ENCODE results near the gene PRR15. TPM values are rescaled to one million over a fixed set of nuclear protein-coding genes. Genes with fewer than 3 reads are reported as not detected.

PRR15 gene
- total RNA-seq, 1 donor from 2014 or later, result not detected

DNA sequence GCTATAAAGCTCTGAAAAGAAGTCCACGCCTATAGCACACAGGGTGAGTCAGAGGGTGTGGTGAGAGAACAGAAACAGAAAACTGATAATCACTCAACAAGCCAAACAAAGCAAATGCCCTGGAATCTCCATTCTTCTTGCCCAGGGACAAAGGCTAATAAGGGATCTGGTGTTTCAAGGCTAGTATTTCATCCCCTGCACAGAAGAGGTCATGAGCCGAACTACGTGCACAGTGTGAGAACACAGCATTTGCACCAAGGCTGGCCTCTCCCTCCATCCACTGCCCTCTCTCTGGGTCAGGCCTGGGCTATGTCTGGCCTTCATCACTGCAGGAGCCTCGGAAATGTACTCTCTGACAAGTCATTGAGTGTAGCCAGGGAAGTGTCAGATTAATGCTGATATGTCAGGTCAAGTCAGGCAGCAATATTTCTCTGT, 42.7 kb downstream of the PRR15 start:
- peaks cover 0 to 5% (median 0%) of the 10 kb centered on the region in 3 donors for H3K27me3 ChIP-seq (ENCODE audit: control insufficient read depth in 3 of 3, insufficient read depth in 3 of 3, low read length in 3 of 3)
- H3K36me3 ChIP-seq (ENCODE audit: control insufficient read depth in 3 of 3, insufficient read depth in 3 of 3, low read length in 3 of 3), result no peaks in the 10 kb centered on the region
- H3K27ac ChIP-seq (ENCODE audit: low read depth, low read length), result no peak overlapping the region
- no peak overlapping the region for H3K4me3 ChIP-seq (ENCODE audit: low read length in 3 of 3)
- H3K4me1 ChIP-seq (ENCODE audit: control insufficient read depth in 3 of 3, insufficient read depth in 3 of 3, low read length in 3 of 3), result no peaks in the 10 kb centered on the region
- no peaks in the 10 kb centered on the region for H3K9me3 ChIP-seq (ENCODE audit: control insufficient read depth in 3 of 3, low read length in 3 of 3)
- H3K9ac ChIP-seq (ENCODE audit: low read depth in 1 of 3, low read length in 3 of 3), result no peak overlapping the region

DNA sequence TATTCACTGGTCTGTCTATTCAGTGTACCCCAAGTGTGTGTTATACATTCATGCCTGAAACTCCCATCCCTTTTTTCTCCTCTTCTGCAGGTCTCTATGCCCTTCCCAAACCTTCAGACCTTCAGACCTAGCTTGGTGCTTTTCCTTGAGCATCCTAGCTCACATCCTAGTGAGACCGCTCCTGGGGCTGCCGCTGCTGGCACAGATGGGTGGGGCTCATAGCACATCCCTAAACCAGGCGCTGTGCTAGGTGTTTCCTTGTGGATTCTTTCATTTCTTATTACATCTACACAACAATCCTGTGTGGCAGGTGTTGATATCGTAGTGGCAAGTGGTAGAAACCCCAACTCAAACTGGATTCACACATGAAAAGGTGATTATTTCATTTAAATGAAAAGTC, 43.2 kb downstream of the PRR15 start:
- no peak overlapping the region for H3K9ac ChIP-seq (ENCODE audit: low read depth in 1 of 3, low read length in 3 of 3)
- H3K36me3 ChIP-seq (ENCODE audit: control insufficient read depth in 3 of 3, insufficient read depth in 3 of 3, low read length in 3 of 3), result no peaks in the 10 kb centered on the region
- H3K27ac ChIP-seq (ENCODE audit: low read depth, low read length), result no peak overlapping the region
- H3K4me1 ChIP-seq (ENCODE audit: control insufficient read depth in 3 of 3, insufficient read depth in 3 of 3, low read length in 3 of 3), result no peaks in the 10 kb centered on the region
- H3K27me3 ChIP-seq (ENCODE audit: control insufficient read depth in 3 of 3, insufficient read depth in 3 of 3, low read length in 3 of 3), result peaks cover 0 to 5% (median 0%) of the 10 kb centered on the region in 3 donors
- no peak overlapping the region for H3K4me3 ChIP-seq (ENCODE audit: low read length in 3 of 3)
- no peaks in the 10 kb centered on the region for H3K9me3 ChIP-seq (ENCODE audit: control insufficient read depth in 3 of 3, low read length in 3 of 3)

DNA sequence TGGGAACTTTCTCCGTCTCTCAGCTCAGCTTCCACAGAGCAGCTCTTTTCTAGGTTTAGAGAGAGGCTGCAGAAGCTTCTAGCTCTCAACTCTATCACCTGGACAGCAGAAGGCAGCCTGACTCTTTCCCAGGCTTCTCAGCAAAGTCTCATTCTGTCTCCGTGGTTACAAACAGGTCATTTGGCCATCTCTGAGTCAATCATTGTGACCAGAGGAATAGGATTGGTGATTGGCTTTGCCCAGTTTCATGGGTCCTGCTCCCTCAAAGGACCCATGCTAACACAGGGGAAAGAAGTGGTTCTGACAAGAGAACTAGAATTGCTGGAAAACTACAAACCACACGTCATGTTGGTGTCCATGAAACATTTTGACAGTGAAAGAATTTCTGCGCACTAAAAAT, 43.6 kb downstream of the PRR15 start:
- Histone ChIP-seq H3K9ac (ENCODE audit: low read depth in 1 of 3, low read length in 3 of 3) (no peak overlapping the region), H3K4me1 (ENCODE audit: control insufficient read depth in 3 of 3, insufficient read depth in 3 of 3, low read length in 3 of 3) (no peaks in the 10 kb centered on the region), H3K4me3 (ENCODE audit: low read length in 3 of 3) (no peak overlapping the region), H3K36me3 (ENCODE audit: control insufficient read depth in 3 of 3, insufficient read depth in 3 of 3, low read length in 3 of 3) (no peaks in the 10 kb centered on the region), H3K27ac (ENCODE audit: low read depth, low read length) (no peak overlapping the region), H3K27me3 (ENCODE audit: control insufficient read depth in 3 of 3, insufficient read depth in 3 of 3, low read length in 3 of 3) (peaks cover 0 to 5% (median 0%) of the 10 kb centered on the region in 3 donors), H3K9me3 (ENCODE audit: control insufficient read depth in 3 of 3, low read length in 3 of 3) (no peaks in the 10 kb centered on the region)

DNA sequence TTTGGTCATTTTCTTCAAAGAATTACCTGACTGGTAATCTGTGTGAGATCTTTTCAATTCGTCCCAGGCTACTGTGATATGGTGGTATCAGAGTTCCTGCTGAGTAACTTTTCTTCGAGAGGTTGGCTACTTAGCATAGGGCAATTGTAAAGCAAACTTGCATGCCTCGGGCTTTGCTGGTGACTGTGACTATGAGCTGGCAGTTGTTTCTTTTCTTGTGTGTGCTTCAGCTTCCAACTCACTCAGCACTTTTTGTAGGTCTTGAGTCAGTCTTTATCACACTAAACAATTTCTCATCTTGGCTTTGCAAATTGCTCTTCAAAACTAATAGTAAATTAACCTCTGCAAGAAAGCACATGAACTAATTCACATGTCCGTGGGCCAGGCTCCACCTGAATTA, 44.3 kb downstream of the PRR15 start:
- Histone ChIP-seq H3K9me3 (ENCODE audit: control insufficient read depth in 3 of 3, low read length in 3 of 3) (no peaks in the 10 kb centered on the region), H3K27me3 (ENCODE audit: control insufficient read depth in 3 of 3, insufficient read depth in 3 of 3, low read length in 3 of 3) (peaks cover 0 to 5% (median 0%) of the 10 kb centered on the region in 3 donors), H3K9ac (ENCODE audit: low read depth in 1 of 3, low read length in 3 of 3) (no peak overlapping the region)

DNA sequence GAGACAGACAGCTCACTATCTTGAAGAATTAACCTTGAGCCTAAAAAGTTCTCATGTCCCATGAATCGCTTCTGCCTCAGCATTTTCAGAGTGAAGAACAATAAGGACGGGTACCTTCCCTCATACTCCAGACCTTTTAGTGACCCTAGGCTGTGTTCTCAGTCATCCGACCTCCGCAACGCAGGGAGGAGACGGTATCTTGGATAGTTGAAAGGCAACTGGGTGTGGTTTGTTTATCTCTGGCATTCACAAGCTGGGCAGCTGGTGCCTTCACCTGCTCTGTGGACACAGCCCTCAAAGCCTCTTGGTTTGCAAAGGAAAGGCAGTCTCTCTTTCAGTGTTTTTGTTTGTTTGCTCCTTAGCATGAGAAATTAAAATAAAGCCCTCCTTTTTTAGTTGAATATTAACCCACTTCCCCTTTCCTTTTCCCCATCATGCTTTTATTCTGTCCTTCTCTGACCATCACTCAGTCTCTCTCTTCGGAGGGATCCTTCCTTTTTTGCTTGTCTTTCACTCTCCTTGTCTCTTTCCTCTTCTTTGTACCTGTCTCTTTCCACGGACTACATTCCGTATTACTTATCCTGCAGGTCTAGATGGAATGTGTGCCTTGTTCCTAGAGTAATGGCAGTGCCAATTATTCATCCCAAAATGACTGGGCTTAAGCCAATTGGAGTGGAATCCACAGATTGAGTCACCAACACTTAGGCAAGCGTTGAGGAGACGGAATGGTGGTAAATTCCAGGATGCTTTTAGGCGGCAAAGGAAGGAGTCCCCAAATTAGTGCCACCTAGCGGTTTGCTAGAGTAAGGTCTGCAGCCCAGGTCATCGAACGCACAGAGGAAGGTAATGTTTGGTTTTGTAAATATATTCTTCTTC, 45.8 kb downstream of the PRR15 start:
- Histone ChIP-seq H3K9ac (ENCODE audit: low read depth in 1 of 3, low read length in 3 of 3) (no peak overlapping the region), H3K27ac (ENCODE audit: low read depth, low read length) (no peak overlapping the region)

More for the DNA sequence above, 44.3 kb downstream of the PRR15 start:
- H3K27ac ChIP-seq (ENCODE audit: low read depth, low read length), result no peak overlapping the region
- H3K4me1 ChIP-seq (ENCODE audit: control insufficient read depth in 3 of 3, insufficient read depth in 3 of 3, low read length in 3 of 3), result no peaks in the 10 kb centered on the region
- H3K36me3 ChIP-seq (ENCODE audit: control insufficient read depth in 3 of 3, insufficient read depth in 3 of 3, low read length in 3 of 3), result no peaks in the 10 kb centered on the region
- H3K4me3 ChIP-seq (ENCODE audit: low read length in 3 of 3), result no peak overlapping the region

DNA sequence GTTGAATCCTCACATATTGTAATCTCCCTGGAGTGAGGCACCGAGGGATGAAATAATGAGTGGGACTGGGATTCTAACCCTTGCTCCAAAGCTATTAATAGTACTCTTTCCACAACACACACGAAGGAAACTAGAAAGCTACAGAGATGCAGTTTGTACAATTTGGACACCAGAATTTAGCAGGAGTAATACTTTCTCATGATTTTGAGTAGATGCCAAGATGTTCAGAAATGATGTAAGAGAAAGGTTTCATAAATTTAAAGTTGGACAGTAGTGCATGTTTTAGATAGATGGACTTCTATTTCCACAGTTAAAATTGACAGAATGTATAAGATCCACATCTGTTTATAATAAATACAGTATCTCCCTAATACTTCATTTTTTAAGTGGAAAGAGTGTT, 46.5 kb downstream of the PRR15 start:
- no peaks in the 10 kb centered on the region for H3K4me1 ChIP-seq (ENCODE audit: control insufficient read depth in 3 of 3, insufficient read depth in 3 of 3, low read length in 3 of 3)
- H3K27me3 ChIP-seq (ENCODE audit: control insufficient read depth in 3 of 3, insufficient read depth in 3 of 3, low read length in 3 of 3), result peaks cover 0 to 5% (median 0%) of the 10 kb centered on the region in 3 donors
- no peaks in the 10 kb centered on the region for H3K9me3 ChIP-seq (ENCODE audit: control insufficient read depth in 3 of 3, low read length in 3 of 3)
- H3K36me3 ChIP-seq (ENCODE audit: control insufficient read depth in 3 of 3, insufficient read depth in 3 of 3, low read length in 3 of 3), result no peaks in the 10 kb centered on the region
- H3K27ac ChIP-seq (ENCODE audit: low read depth, low read length), result no peak overlapping the region
- no peak overlapping the region for H3K4me3 ChIP-seq (ENCODE audit: low read length in 3 of 3)
- no peak overlapping the region for H3K9ac ChIP-seq (ENCODE audit: low read depth in 1 of 3, low read length in 3 of 3)

More for the DNA sequence above, 45.8 kb downstream of the PRR15 start:
- H3K4me3 ChIP-seq (ENCODE audit: low read length in 3 of 3), result no peak overlapping the region
- no peaks in the 10 kb centered on the region for H3K36me3 ChIP-seq (ENCODE audit: control insufficient read depth in 3 of 3, insufficient read depth in 3 of 3, low read length in 3 of 3)
- H3K9me3 ChIP-seq (ENCODE audit: control insufficient read depth in 3 of 3, low read length in 3 of 3), result no peaks in the 10 kb centered on the region
- H3K4me1 ChIP-seq (ENCODE audit: control insufficient read depth in 3 of 3, insufficient read depth in 3 of 3, low read length in 3 of 3), result no peaks in the 10 kb centered on the region
- H3K27me3 ChIP-seq (ENCODE audit: control insufficient read depth in 3 of 3, insufficient read depth in 3 of 3, low read length in 3 of 3), result peaks cover 0 to 5% (median 0%) of the 10 kb centered on the region in 3 donors

DNA sequence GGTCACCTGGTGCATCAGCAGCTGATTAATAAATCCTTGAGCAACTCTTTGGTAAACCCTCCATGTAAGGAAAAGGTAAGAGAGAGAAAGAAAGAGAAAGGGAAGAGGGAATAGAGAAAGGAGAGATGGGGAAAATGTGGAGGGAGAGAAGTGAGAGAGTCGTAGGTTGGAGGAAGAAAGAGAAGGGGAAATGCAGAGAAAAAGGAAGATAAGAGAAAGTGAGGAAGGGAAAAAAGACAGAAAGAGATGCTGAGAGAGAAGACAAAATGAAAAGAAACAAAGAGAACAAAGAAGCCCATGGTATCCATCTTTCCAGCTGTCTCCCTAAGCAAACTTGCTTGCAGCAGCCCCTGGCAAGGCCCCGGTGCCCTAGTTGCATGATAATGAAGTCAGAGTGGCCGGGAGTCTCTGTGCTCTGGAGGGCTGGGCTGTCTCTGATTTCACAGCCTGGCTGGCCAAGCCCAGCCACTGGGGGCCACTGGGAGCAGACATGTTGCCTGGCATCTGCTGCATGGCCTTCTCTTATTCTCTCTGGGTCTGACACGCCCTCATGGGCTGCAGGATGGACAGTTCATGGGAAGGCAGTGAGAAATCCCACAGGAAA, 48.4 kb downstream of the PRR15 start:
- no peak overlapping the region for H3K27ac ChIP-seq (ENCODE audit: low read depth, low read length)
- peaks cover 0 to 5% (median 0%) of the 10 kb centered on the region in 3 donors for H3K27me3 ChIP-seq (ENCODE audit: control insufficient read depth in 3 of 3, insufficient read depth in 3 of 3, low read length in 3 of 3)
- no peak overlapping the region for H3K9ac ChIP-seq (ENCODE audit: low read depth in 1 of 3, low read length in 3 of 3)
- H3K4me3 ChIP-seq (ENCODE audit: low read length in 3 of 3), result no peak overlapping the region
- H3K36me3 ChIP-seq (ENCODE audit: control insufficient read depth in 3 of 3, insufficient read depth in 3 of 3, low read length in 3 of 3), result no peaks in the 10 kb centered on the region
- no peaks in the 10 kb centered on the region for H3K9me3 ChIP-seq (ENCODE audit: control insufficient read depth in 3 of 3, low read length in 3 of 3)
- no peaks in the 10 kb centered on the region for H3K4me1 ChIP-seq (ENCODE audit: control insufficient read depth in 3 of 3, insufficient read depth in 3 of 3, low read length in 3 of 3)

DNA sequence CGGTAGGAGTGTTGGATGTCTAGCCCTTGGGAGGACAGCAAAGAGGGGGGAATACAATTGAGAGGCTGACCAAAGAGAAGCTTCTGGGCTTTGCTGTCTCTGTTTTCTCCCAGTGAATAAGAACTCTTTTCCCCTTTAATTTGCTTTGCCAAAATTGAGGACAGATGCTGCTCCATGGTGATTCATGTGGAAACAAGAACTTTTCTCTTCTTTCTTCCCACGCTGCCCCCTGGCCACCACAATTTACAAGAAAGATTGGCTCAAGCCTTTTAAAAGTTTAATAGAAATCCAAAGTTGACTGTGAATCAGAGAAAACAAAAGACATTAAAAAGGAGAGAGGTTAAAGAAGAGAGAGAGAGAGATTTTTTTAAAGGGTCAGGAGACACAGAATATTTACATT, 49.0 kb downstream of the PRR15 start:
- no peaks in the 10 kb centered on the region for H3K4me1 ChIP-seq (ENCODE audit: control insufficient read depth in 3 of 3, insufficient read depth in 3 of 3, low read length in 3 of 3)

DNA sequence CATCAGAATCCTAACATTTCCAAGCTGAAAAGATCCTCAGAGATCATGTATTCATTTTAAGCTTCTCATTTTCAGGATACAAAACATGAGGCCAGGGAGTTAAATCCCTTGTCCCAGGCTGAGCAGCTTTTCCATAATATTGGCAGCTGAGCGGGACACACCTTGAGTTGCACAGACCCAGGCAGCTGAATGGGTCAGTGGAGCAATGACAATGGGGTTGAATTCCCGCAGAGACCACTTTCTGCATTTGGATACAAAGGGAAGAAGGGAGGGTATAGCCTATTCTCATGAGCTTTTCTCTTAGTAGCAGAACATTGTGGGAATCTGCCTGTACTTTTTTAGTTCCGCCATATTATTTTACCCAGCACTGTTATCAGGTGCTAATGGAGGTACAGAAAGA, 49.5 kb downstream of the PRR15 start:
- no peaks in the 10 kb centered on the region for H3K36me3 ChIP-seq (ENCODE audit: control insufficient read depth in 3 of 3, insufficient read depth in 3 of 3, low read length in 3 of 3)
- H3K4me3 ChIP-seq (ENCODE audit: low read length in 3 of 3), result no peak overlapping the region
- H3K9me3 ChIP-seq (ENCODE audit: control insufficient read depth in 3 of 3, low read length in 3 of 3), result no peaks in the 10 kb centered on the region
- H3K4me1 ChIP-seq (ENCODE audit: control insufficient read depth in 3 of 3, insufficient read depth in 3 of 3, low read length in 3 of 3), result no peaks in the 10 kb centered on the region
- H3K27me3 ChIP-seq (ENCODE audit: control insufficient read depth in 3 of 3, insufficient read depth in 3 of 3, low read length in 3 of 3), result peaks cover 0 to 5% (median 0%) of the 10 kb centered on the region in 3 donors
- no peak overlapping the region for H3K27ac ChIP-seq (ENCODE audit: low read depth, low read length)
- no peak overlapping the region for H3K9ac ChIP-seq (ENCODE audit: low read depth in 1 of 3, low read length in 3 of 3)

More for the DNA sequence above, 49.0 kb downstream of the PRR15 start:
- Histone ChIP-seq H3K27ac (ENCODE audit: low read depth, low read length) (no peak overlapping the region), H3K9ac (ENCODE audit: low read depth in 1 of 3, low read length in 3 of 3) (no peak overlapping the region), H3K36me3 (ENCODE audit: control insufficient read depth in 3 of 3, insufficient read depth in 3 of 3, low read length in 3 of 3) (no peaks in the 10 kb centered on the region), H3K27me3 (ENCODE audit: control insufficient read depth in 3 of 3, insufficient read depth in 3 of 3, low read length in 3 of 3) (peaks cover 0 to 5% (median 0%) of the 10 kb centered on the region in 3 donors), H3K9me3 (ENCODE audit: control insufficient read depth in 3 of 3, low read length in 3 of 3) (no peaks in the 10 kb centered on the region), H3K4me3 (ENCODE audit: low read length in 3 of 3) (no peak overlapping the region)

DNA sequence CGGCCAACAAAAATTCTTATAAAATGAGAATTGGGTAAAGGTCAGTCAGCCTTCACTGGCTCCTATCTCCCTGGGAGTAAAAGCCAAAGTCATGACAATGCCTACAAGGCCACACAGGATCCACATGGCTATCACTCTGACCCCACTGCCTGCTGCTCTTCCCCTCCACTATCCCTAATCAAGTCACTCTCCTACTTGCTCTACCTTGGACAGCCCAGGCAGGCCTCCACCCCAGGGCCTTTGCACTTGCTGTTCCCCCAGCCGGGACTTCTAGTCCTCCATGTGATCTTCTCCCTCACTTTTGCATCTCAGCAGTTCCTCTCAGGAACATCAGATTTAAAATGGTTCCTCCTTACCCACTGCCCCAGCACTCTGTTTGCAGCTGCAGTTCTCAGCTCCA, 50.6 kb downstream of the PRR15 start:
- Histone ChIP-seq H3K9ac (ENCODE audit: low read depth in 1 of 3, low read length in 3 of 3) (no peak overlapping the region), H3K4me3 (ENCODE audit: low read length in 3 of 3) (no peak overlapping the region), H3K4me1 (ENCODE audit: control insufficient read depth in 3 of 3, insufficient read depth in 3 of 3, low read length in 3 of 3) (no peaks in the 10 kb centered on the region), H3K9me3 (ENCODE audit: control insufficient read depth in 3 of 3, low read length in 3 of 3) (no peaks in the 10 kb centered on the region), H3K36me3 (ENCODE audit: control insufficient read depth in 3 of 3, insufficient read depth in 3 of 3, low read length in 3 of 3) (no peaks in the 10 kb centered on the region), H3K27ac (ENCODE audit: low read depth, low read length) (no peak overlapping the region), H3K27me3 (ENCODE audit: control insufficient read depth in 3 of 3, insufficient read depth in 3 of 3, low read length in 3 of 3) (peaks cover 0 to 5% (median 0%) of the 10 kb centered on the region in 3 donors)

Measured in skeletal muscle tissue (tissue), 4 donors.